ENCODE measurements around the gene CFAP100. TPM values are rescaled to one million over a fixed set of nuclear protein-coding genes. Genes with fewer than 3 reads are reported as not detected.

CFAP100 gene
- total and polyA plus RNA-seq, 12 donors, result not detected

GRCh38 chr3:126441256-126441880 lies 46.7 kb downstream of the CFAP100 start:
- WGBS, 2 donors, result 92 to 95% methylated on average over 20 of the region's 20 CpGs
- Histone ChIP-seq H3K9me3 (no peaks in the 10 kb centered on the region), H3K4me3 (no peak overlapping the region), H3K27me3 (no peaks in the 10 kb centered on the region), H3K36me3 (peaks cover 0 to 72% (median 19%) of the 10 kb centered on the region in 9 donors), H3K27ac (no peak overlapping the region), H3K4me1 (peaks cover 0 to 24% (median 5%) of the 10 kb centered on the region in 9 donors)
- intact Hi-C loops (cut with DNase I), result no loop called here
- DNase-seq (no peak), ATAC-seq (no peak)
- no peak for TF ChIP-seq CTCF (IDR thresholded peaks at IDR 0.05)

GRCh38 chr3:126442094-126442855 lies 47.6 kb downstream of the CFAP100 start:
- intact Hi-C loops (cut with DNase I), result no loop called here
- Histone ChIP-seq H3K4me1 (peaks cover 0 to 24% (median 5%) of the 10 kb centered on the region in 9 donors), H3K9me3 (no peaks in the 10 kb centered on the region), H3K27ac (no peak overlapping the region), H3K36me3 (peaks cover 0 to 63% (median 15%) of the 10 kb centered on the region in 9 donors), H3K4me3 (no peak overlapping the region), H3K27me3 (no peaks in the 10 kb centered on the region)
- ATAC-seq (peak in 5 of 8 donors; percentile 50 to 67 (median 63)), DNase-seq (peak; percentile 40 to 55)
- 71 to 73% methylated on average over 13 of the region's 13 CpGs for WGBS, 2 donors
- TF ChIP-seq CTCF (IDR thresholded peaks at IDR 0.05), result peak in 1 of 9 donors; percentile 12

- no peak for TF ChIP-seq CTCF (IDR thresholded peaks at IDR 0.05)
- Histone ChIP-seq H3K4me1 (peaks cover 0 to 24% (median 5%) of the 10 kb centered on the region in 9 donors), H3K4me3 (no peak overlapping the region), H3K9me3 (no peaks in the 10 kb centered on the region), H3K36me3 (peaks cover 0 to 59% (median 14%) of the 10 kb centered on the region in 9 donors), H3K27ac (no peak overlapping the region), H3K27me3 (no peaks in the 10 kb centered on the region)
- intact Hi-C loops (cut with DNase I), result no loop called here
- no peak for ATAC-seq
- 88 to 90% methylated on average over 3 of the region's 3 CpGs for WGBS, 2 donors
- DNase-seq, result no peak
These were observed 48.1 kb downstream of the CFAP100 start for GRCh38 chr3:126442856-126443242.

GRCh38 chr3:126445506-126445905 lies 50.8 kb downstream of the CFAP100 start:
- Histone ChIP-seq H3K27ac (no peak overlapping the region), H3K27me3 (no peaks in the 10 kb centered on the region), H3K4me3 (no peak overlapping the region), H3K4me1 (peaks cover 0 to 24% (median 5%) of the 10 kb centered on the region in 9 donors), H3K36me3 (peaks cover 0 to 65% (median 0%) of the 10 kb centered on the region in 9 donors), H3K9me3 (no peaks in the 10 kb centered on the region)
- no peak for TF ChIP-seq CTCF (IDR thresholded peaks at IDR 0.05)
- intact Hi-C loops (cut with DNase I), result no loop called here
- 59 to 61% methylated on average over 5 of the region's 5 CpGs for WGBS, 2 donors
- no peak for DNase-seq
- ATAC-seq, result peak in 4 of 8 donors; percentile 23 to 46 (median 34)
